Ishikawa (cell line): ENCODE results near the gene DNAH8.

Experiments
- CEBPB ChIP-seq: IDR thresholded peaks from 2 replicates; pipeline ENCODE4 v1.6.1; 2012
- CREB1 ChIP-seq: IDR thresholded peaks from 2 replicates; pipeline ENCODE4 v1.6.1; 2012; ENCODE audit warnings: low read depth
- EGR1 ChIP-seq: IDR thresholded peaks from 2 replicates; pipeline ENCODE4 v1.6.1; 2012
- EP300 ChIP-seq: IDR thresholded peaks from 2 replicates; pipeline ENCODE4 v1.6.1; 2012; ENCODE audit warnings: borderline replicate concordance
- FOXM1 ChIP-seq: IDR thresholded peaks from 2 replicates; pipeline ENCODE4 v1.6.1; 2012; ENCODE audit warnings: low read depth, borderline replicate concordance
- NFIC ChIP-seq: IDR thresholded peaks from 2 replicates; pipeline ENCODE4 v1.6.1; 2012
- RAD21 ChIP-seq: IDR thresholded peaks from 2 replicates; pipeline ENCODE4 v1.6.1; 2012; ENCODE audit warnings: low read depth
- REST ChIP-seq: IDR thresholded peaks from 2 replicates; pipeline ENCODE4 v1.6.1; 2012; ENCODE audit warnings: low read depth, mild to moderate bottlenecking
- TAF1 ChIP-seq: IDR thresholded peaks from 2 replicates; pipeline ENCODE4 v1.6.1; 2012; ENCODE audit warnings: low read depth, mild to moderate bottlenecking
- TCF12 ChIP-seq: IDR thresholded peaks from 2 replicates; pipeline ENCODE4 v1.6.1; 2012; ENCODE audit warnings: low read depth
- TEAD4 ChIP-seq: IDR thresholded peaks from 2 replicates; pipeline ENCODE4 v1.6.1; 2012
- YY1 ChIP-seq: IDR thresholded peaks from 2 replicates; pipeline ENCODE4 v1.6.1; 2012; ENCODE audit warnings: low read depth
- ZBTB7A ChIP-seq: IDR thresholded peaks from 2 replicates; pipeline ENCODE4 v1.6.1; 2012; ENCODE audit warnings: low read depth
- TF ChIP-seq, protein P1 (sequence below): IDR thresholded peaks from 2 replicates; pipeline ENCODE4 v1.6.1; 2012
- TF ChIP-seq, protein P2 (sequence below): IDR thresholded peaks from 2 replicates; pipeline ENCODE4 v1.6.1; 2012

Gene DNAH8

DNA sequence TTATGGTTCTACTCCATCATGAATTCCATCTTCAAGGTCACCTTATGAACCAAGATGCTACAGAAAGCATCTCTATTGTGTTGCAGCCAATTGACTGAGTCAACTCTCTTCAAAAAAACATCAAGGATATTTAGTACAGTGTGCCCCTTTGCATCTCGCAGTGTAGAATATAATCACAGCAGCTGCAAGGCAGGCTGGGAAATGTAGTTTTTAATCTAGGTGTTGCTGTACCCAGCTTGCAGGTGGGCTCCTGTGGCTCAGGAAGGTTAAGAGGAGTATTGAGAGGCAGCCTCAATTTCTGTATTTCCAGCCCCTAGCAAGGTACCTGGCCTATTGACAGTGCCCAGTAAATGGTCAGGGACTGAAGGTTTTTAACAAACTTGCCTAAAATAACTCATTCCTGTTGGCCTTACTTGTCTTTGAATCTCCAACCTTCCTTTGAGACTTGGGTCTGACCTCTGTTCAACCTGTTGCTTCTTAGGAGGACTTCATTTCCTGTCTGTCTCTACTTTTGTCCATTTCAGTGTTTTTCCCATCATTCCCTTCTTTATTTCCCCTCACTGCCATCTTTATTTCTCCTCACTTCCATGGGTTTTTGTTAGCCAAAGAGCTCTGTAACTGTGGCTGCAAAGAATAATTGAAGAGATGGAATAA is 150.5 kb downstream of the DNAH8 start:
- TF ChIP-seq, protein P1, sequence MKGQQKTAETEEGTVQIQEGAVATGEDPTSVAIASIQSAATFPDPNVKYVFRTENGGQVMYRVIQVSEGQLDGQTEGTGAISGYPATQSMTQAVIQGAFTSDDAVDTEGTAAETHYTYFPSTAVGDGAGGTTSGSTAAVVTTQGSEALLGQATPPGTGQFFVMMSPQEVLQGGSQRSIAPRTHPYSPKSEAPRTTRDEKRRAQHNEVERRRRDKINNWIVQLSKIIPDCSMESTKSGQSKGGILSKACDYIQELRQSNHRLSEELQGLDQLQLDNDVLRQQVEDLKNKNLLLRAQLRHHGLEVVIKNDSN, result no peak
- TF ChIP-seq ZBTB7A, result no peak
- no peak for TF ChIP-seq TEAD4

DNA sequence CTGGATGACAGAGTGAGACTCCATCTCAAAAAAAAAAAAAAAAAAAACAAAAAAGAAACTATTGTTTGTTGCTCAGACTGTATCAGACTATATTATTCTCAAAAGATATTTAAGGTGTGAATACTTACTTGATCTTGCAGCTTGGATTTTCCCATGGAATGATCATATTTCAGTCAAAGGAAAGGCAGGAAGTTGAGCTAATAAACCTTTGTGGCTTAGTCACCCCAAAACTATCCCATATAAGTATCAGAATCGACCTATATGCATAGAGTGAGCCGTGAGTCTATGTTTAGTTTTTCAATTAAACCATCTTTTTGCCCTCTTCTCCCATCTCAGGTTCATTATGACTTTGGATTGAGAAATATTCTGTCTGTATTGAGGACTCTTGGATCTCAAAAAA is 152.6 kb downstream of the DNAH8 start:
- TF ChIP-seq CREB1, result no peak

DNA sequence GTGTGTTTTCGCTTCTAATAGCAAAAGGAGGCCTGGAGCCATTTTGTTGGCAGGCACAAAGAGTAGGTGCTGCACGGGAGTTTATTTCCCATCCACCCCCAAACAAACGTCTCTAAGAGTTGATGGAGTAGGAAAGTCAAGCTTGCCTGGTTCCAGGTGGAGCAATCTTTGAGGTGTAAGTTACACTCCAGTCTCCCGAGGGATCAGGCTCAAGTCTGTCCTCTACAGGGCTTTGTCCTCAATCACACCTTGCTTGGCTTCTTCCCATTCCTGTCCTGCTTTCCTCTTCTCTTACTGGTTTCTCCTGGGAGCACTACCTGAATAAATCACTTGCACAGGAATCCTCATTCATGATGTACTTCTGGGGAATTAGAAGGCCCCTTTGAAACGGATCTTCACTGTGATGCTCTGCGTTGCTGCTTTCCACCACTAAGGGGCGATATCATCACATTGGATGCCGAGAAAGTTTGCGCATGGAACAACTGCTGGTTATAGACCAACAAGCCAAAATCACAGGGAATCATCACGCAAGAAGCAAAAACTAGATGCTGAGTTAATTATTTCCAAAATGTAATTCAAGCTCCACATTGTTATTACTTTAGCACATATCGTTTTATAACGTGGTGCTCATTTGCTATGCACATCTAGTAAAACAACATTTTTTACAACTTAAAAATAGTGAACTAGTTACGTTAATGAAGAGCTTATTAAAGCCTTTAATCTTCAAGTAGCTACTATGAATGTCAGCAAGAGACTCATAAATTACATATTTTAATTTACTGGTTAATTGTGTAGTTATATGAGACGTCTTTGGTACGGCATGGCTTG is 156.8 kb downstream of the DNAH8 start:
- TF ChIP-seq RAD21, result peak; percentile 89
- TF ChIP-seq, protein P1, result no peak

DNA sequence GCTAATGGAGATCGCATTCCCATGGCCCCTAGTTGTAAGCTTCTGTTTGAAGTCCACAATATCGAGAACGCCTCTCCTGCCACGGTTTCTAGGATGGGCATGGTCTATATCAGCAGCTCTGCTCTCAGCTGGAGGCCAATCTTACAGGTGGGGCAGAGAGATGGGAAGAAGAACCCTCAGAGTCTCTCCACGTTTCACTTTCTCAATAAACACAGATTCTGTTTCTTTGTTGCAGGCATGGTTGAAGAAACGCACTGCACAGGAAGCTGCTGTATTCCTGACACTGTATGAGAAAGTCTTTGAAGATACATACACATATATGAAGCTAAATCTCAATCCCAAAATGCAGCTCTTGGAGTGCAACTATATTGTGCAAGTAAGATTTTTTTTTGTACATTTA is 157.9 kb downstream of the DNAH8 start:
- no peak for TF ChIP-seq ZBTB7A

GRCh38 chr6:38876475-38876874 is 161.4 kb downstream of the DNAH8 start:
- TF ChIP-seq TEAD4, result no peak
- TF ChIP-seq CEBPB, result no peak
- TF ChIP-seq REST, result no peak
- TF ChIP-seq TAF1, result no peak
- TF ChIP-seq FOXM1, result no peak
- TF ChIP-seq, protein P2, sequence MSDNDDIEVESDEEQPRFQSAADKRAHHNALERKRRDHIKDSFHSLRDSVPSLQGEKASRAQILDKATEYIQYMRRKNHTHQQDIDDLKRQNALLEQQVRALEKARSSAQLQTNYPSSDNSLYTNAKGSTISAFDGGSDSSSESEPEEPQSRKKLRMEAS, result no peak
- TF ChIP-seq TCF12, result no peak
- TF ChIP-seq CREB1, result no peak
- no peak for TF ChIP-seq NFIC
- no peak for TF ChIP-seq EP300
- TF ChIP-seq, protein P1, result no peak
- TF ChIP-seq YY1, result no peak
- TF ChIP-seq ZBTB7A, result no peak
- TF ChIP-seq EGR1, result no peak
- TF ChIP-seq RAD21, result no peak

GRCh38 chr6:38877721-38878120 is 162.6 kb downstream of the DNAH8 start:
- TF ChIP-seq RAD21 (no peak), REST (no peak), CREB1 (no peak), EP300 (no peak), CEBPB (no peak), TAF1 (no peak), YY1 (no peak), ZBTB7A (no peak), TCF12 (no peak), EGR1 (no peak), FOXM1 (no peak), NFIC (no peak), TEAD4 (no peak)
- TF ChIP-seq, protein P1, result no peak
- TF ChIP-seq, protein P2, result no peak
